GM12801 (cell line): ENCODE data around the gene C11orf65.

Experiments used
- TF ChIP-seq, protein P1 (sequence below): IDR thresholded peaks from one replicate; pipeline ENCODE4 v1.5.1; 2011; ENCODE audit warnings: control low read depth; ENCODE audit not compliant: insufficient read length; ENCODE audit errors: extremely low read depth

Gene C11orf65

GRCh38 chr11:108491936-108492335, 24.6 kb upstream of the C11orf65 start:
- TF ChIP-seq, protein P1, sequence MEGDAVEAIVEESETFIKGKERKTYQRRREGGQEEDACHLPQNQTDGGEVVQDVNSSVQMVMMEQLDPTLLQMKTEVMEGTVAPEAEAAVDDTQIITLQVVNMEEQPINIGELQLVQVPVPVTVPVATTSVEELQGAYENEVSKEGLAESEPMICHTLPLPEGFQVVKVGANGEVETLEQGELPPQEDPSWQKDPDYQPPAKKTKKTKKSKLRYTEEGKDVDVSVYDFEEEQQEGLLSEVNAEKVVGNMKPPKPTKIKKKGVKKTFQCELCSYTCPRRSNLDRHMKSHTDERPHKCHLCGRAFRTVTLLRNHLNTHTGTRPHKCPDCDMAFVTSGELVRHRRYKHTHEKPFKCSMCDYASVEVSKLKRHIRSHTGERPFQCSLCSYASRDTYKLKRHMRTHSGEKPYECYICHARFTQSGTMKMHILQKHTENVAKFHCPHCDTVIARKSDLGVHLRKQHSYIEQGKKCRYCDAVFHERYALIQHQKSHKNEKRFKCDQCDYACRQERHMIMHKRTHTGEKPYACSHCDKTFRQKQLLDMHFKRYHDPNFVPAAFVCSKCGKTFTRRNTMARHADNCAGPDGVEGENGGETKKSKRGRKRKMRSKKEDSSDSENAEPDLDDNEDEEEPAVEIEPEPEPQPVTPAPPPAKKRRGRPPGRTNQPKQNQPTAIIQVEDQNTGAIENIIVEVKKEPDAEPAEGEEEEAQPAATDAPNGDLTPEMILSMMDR = no peak

GRCh38 chr11:108486828-108487227, 19.5 kb upstream of the C11orf65 start:
- TF ChIP-seq, protein P1 = no peak

DNA sequence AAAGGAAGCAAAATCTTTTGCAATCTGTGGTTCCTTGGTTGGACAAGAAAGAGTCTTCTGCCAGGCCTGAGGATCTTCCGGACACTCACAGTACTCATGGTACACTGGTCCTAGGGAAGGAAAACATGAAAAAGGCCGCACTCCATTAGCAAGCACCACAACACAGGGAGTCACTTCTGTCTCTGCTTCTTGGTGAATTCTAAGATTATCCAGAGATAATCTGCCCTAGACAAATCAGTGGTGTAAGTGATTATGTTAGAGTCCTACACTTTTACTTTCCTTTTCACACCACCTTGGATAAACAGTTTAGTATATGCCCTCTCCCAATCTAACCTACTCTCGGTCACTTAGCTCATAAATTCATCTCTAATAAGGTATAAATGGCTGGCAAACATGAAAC, 19.0 kb upstream of the C11orf65 start:
- TF ChIP-seq, protein P1 = no peak

GRCh38 chr11:108483163-108483562, 15.8 kb upstream of the C11orf65 start:
- TF ChIP-seq, protein P1 = no peak

DNA sequence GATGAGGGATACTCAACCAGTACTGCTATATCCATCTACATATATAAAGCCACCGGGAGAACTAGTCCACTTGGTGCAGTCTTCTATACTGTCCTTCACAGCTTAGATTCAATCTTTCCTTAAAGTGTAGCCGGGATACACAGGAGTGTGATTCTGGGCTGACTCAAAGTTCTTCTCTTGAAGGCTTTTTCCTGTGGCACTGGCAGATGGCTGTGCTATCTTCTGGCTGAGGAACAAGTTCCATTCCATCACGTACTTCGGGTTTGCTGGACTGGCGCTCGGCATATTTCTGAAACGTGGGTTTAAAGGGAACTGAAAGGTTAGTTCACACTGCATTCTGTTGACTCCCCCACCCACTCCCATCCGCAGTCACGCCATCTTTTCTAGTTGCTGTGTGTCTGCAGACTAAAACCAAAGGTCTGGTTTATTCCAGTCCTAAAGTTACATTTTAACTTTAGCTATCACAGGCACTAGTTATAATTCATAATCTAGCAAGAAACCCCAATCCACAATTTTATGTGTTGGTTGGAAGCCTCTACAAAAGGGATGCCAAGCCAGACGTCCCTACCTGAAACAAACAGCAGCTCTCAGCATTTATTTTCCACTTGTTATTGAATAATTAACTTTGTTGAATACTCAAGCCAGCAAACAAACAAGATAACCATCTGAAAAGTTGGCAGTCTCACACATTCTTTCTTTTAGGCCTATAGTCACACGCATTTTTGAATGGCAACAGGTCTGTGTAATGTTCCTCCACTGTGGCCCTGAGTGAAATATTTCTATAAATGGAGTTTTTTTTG, 7.5 kb upstream of the C11orf65 start:
- TF ChIP-seq, protein P1 = no peak

GRCh38 chr11:108472681-108473080, 5.4 kb upstream of the C11orf65 start:
- TF ChIP-seq, protein P1 = no peak

DNA sequence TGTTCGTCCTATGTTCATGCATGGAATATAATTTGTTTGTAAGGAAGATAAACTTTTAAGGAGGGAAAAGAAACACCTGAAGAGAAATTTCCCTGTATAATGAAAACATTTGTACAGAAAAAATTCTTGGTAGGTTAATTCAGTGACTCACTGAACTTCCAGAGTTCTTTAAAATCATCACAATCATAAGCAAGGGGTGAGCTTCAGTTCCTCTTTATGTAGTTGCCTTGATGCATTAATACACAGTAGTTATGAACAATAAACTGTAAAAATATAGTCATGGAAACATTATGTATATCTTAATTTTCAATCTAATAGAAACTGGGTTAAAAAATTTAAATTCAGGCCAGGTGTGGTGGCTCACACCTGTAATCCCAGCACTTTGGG, 1.1 kb upstream of the C11orf65 start:
- TF ChIP-seq, protein P1 = no peak
